Activated CD4-positive, alpha-beta T cell treated with anti-CD3 and anti-CD28 coated beads, Interleukin-2, amount 50 U/mL, for 4 hours (primary cell): ENCODE measurements around the gene ECSCR.

ENCODE experiments used
- DNase-seq, 2 experiments: peaks; one replicate each; pipeline ENCODE4 v3.0.0-alpha.2; 2020

Gene ECSCR

GRCh38 chr5:139473565-139473964, 11.0 kb upstream of the ECSCR start:
- DNase-seq, result no peak

- no peak for DNase-seq
Observed at GRCh38 chr5:139473105-139473504, 10.6 kb upstream of the ECSCR start.

DNA sequence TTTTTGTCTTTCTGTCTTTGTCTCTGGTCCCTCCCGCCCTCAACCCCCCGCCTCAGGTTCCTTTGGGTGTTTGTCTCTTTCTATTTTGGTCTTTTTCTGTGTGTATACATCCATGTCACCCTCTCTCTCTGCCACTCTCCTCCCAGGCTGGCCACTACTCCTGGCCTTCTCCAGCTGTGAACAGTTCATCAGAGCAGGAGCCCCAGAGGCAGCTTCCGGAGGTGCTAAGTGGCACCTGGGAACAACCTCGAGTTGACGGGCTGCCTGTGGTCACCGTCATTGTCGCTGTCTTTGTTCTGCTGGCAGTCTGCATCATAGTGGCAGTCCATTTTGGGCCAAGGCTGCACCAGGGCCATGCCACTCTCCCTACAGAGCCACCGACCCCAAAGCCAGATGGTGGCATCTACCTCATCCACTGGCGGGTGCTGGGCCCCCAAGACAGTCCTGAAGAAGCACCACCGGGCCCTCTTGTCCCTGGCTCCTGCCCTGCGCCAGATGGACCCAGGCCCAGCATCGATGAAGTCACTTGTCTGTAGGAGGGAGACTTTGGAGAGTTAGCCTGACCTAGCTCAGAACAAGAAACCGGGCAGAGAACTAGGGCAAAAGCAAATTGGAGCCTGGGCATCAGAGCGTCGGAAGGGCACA, 10.0 kb upstream of the ECSCR start:
- no peak for DNase-seq

DNA sequence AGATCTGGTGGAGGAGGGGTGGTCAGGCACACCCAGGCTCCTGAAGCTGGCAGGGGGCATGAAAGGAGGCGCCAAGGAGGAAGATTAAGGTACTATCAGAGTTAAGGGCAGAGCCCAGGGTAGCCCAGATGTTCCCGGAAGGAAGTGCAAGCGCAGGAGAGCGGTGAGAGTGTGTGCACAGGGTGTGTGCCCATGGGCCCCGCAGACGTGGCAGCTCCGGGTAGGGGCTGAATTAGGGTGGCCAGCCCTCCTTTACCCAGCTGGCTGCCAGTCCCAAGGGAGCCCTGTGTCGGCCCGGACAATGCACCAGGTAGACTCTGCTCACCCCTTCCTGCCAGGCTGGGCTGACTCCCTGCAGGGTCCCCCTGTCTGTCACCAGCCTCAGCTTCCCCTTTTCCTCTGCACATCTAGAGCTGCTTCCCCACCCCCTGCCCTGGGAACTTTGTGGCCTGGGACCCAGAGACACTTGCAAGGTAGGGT, 8.3 kb upstream of the ECSCR start, which contains the start of gene SMIM33:
Gene SMIM33, plus strand, starts transcription at position 184 of the 480 bp plus-strand sequence. Its CDS starts 118 bp downstream, at position 302.
- no peak for DNase-seq

GRCh38 chr5:139468421-139468931, 5.9 kb upstream of the ECSCR start:
- no peak for DNase-seq

DNA sequence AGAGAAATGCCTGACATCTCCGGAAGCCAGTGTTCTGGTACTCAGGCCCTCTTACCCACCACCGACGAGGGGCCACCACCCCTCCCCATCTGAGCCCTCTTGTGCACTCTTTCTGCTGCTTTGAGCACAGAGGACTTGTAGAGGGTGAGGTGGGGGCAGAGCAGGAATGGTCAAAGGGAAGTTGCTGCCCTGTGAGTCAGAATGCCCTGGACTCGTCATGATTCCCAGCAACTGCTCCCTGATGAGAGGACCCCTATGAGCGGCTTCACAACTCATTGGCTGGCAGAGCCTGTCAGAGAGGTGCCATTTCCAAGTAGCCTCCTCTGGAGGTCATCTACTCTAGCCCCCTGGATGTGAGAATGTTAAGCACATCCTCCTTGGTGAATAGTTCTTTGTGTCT, 845 bp downstream of the ECSCR start:
- DNase-seq, result no peak

- DNase-seq, result no peak
Observed at GRCh38 chr5:139461176-139461575, 1.4 kb downstream of the ECSCR start.

- DNase-seq, result no peak
Observed at GRCh38 chr5:139460455-139460854, 2.1 kb downstream of the ECSCR start.

DNA sequence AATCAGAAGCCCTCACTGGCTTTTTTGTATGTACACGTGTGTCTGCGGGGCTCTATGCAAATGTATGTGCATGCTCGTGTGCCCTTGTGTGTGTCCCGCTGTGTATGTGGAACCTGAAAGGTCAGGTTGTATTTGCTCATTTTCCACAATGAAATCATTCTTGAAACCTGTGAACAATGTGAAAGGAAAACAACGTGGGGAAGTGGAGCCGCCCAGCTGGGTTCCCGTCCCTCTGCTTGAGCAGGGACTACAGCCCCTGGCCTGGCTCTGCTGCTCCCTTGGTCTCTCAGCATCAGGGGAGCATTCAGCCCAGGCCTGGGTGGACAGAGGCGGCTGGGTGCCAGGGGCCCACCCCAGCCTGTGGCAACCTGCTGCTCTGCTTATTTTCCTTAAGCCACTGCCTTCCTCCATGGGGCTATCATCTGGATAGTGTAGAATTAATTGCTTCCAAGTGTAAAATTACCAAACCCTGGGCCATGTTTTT, 3.0 kb downstream of the ECSCR start:
- DNase-seq, result peak in 1 of 2 experiments; percentile 32

GRCh38 chr5:139458580-139459407, 3.7 kb downstream of the ECSCR start:
- DNase-seq, result peak; percentile 70 to 76

DNA sequence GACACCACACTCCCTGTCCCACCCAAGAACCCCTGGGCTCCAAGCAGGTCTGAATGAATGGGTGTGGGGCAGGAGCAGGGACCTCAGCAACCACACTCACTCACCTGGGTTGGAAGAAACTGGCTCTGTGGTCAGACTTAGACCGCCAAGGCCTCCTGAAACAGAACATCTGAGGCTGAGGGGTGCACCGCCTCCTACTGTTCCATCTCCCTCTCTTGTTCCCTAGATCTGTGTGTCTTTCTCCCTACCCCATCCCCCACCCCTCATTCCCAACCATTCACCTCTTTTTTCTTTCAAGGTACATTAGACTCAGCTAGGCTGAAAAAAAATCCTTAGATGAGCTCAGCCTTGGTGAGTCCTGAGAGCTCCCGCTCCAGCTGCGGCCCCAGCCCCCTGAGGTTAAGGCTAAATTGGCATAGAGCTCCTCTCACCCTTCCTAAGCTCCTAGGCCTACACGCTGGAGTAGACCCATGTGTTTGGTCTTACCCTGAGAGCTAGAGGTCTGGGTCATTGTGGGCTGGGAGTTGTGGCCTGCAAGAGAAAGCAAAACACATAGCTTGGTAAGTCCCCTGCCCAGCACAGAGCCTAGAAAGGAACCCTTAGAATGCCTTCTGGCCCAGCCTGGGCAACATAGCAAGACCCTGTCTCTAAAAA, 4.8 kb downstream of the ECSCR start:
- no peak for DNase-seq

DNA sequence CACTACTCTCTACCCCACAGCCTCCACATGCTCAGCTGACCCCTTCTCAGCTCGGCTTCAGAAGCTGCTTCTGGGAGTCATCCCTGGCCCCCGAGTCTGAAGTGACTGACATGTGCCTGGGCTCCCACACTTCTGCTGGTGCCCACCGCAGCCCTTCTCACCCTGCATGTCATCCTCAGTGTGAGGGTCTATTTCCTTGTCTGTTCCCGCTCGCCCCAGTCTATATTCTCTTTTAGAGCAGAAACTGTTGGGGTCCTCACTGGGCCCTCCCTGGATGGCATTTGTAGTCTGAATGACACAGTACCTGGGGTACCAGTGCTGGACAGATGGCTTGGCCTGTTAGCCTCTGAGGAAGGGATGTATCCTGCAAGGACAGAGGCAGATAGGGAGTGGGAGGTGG, 5.3 kb downstream of the ECSCR start:
- no peak for DNase-seq

- no peak for DNase-seq
Observed at GRCh38 chr5:139456776-139457175, 5.8 kb downstream of the ECSCR start.

- DNase-seq, result no peak
Observed at GRCh38 chr5:139454568-139455290, 7.8 kb downstream of the ECSCR start.

GRCh38 chr5:139453683-139454567, 8.6 kb downstream of the ECSCR start:
- peak; percentile 41 to 42 for DNase-seq

- no peak for DNase-seq
Observed at GRCh38 chr5:139451878-139452660, 10.5 kb downstream of the ECSCR start.

DNA sequence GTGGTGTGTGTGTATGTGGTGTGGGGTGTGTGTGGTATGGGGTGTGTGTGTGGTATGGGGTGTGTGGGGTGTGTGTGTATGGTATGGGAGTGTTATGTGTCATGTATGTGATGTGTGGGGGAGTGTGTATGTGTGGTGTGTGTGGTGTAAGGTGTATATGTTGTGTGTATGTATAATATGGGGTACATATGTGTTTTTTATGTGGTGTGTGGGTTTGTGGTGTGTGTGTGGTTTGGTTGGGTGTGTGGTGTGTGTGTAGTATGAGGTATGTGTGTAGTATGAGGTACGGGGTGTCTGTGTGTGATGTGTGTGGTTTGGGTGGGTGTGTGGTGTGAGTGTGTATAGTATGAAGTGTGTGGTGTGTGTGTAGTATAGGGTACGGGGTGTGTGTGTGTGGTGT, 11.4 kb downstream of the ECSCR start:
- no peak for DNase-seq

- no peak for DNase-seq
Observed at GRCh38 chr5:139446956-139447779, 15.4 kb downstream of the ECSCR start.

DNA sequence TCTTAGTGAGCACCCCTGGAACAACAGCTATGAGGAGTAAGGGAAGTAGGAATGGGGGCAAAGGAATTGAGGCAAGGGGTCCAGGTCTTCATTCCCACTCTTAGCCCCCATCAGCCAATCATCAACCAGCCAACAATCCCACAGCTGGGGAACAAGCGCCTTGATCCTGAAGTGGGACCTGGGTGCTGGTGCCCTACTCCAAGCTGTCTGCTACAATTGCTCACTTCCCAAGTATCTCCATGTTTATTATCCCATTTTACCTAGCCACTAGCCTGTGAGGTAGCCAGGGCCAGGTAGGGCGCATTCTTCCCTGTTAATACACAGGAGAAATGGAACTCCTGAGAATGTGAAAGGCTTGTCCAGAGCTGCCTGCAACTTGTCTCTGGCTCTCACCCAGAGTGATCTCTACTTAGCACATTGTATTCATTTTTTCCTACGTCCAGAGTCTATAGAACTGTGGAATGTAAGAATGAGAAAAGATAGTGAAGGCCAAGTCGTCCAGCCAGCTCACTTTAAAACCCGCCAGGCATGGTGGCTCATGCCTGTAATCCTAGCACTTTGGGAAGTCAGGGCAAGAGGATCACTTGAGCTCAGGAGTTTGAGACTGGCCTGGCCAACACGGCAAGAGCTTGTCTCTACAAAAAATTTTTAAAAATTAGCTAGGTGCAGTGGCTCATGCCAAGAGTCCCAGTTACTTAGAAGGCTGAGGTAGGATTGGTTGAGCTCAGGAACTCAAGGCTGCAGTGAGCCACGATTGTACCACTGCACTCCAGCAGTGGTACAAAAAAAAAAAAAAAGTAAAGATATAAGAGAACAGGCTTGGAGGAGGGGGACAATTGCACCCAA, 17.0 kb downstream of the ECSCR start:
- DNase-seq, result no peak
